Stimulated activated CD4-positive, alpha-beta T cell treated with anti-CD3 and anti-CD28 coated beads, Interleukin-12 subunit alpha, Interleukin-12 subunit beta, amount 100 ng/mL, for 48 hours (primary cell): ENCODE measurements around the gene DUS2.
"Not testable (repeated sequence)": the region's sequence is repeated elsewhere in the genome, so short reads cannot be mapped to it uniquely, and the experiment has no call there.

Source experiments
- DNase-seq, 3 donors: peaks; one replicate each; pipeline ENCODE4 v3.0.0-alpha.2; 2020; ENCODE audit warnings: low read depth in 2 of 3, low spot score in 1 of 3

The DUS2 gene

GRCh38 chr16:68089067-68089466 lies 66.0 kb downstream of the DUS2 start:
- no peak for DNase-seq

- no peak for DNase-seq
Measured at GRCh38 chr16:68090130-68090529, 67.0 kb downstream of the DUS2 start.

- DNase-seq: no peak
Measured at GRCh38 chr16:68090533-68090932, 67.4 kb downstream of the DUS2 start.

DNA sequence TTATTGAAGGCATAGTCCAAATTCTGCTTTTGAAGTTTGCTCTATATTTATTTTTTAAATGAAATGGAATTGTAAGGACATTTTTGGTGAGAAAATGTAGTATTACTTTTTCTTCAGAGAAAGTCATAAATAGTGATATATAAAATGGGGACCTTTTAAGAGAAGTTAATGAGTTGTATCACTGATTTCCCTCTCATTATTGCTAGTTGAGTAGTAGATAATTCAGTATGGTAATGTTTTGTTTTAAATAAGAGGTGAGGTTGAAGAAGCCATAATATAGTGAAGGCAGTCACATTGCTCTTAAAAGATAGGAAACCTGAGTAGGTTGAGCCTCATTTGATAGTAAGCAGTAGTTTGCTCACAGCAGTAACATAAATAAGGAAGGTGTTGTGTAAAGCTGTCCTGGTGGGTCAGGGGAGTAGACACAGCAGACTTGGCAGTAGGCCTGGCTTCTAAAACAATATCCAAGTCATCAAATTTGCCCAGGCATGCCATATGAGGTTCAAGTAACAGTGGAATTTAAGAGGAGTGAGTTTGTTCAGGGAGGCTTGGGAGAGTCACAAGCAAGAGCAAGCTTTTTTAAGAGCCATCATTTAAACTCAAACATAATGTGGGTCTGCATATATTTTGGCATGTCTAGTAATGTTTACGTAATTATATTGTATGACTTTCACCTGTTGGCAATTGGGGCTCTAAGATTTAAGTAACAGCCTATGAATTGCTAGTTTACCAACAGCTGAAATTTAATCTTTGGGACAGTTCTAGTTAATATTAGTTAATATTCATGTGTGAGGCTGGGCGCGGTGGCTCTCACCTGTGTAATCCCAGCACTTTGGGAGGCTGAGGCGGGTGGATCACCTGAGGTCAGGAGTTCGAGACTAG lies 68.5 kb downstream of the DUS2 start:
- no peak for DNase-seq

DNA sequence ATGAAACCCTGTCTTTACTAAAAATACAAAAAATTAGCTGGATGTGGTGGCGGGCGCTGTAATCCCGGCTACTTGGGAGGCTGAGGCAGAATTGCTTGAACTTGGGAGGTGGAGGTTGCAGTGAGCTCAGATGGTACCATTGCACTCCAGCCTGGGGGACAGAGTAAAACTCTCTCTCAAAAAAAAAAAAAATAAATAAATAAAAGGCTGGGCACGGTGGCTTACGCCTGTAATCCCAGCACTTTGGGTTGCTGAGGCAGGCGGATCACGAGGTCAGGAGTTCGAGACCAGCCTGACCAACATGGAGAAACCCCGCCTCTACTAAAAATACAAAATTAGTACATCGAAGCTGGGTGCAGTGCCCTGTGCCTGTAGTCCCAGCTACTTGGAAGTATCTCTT lies 69.2 kb downstream of the DUS2 start:
- DNase-seq: not testable (repeated sequence)

GRCh38 chr16:68093816-68094613 lies 70.9 kb downstream of the DUS2 start:
- no peak for DNase-seq

GRCh38 chr16:68094614-68094934 lies 71.5 kb downstream of the DUS2 start:
- DNase-seq: no peak

DNA sequence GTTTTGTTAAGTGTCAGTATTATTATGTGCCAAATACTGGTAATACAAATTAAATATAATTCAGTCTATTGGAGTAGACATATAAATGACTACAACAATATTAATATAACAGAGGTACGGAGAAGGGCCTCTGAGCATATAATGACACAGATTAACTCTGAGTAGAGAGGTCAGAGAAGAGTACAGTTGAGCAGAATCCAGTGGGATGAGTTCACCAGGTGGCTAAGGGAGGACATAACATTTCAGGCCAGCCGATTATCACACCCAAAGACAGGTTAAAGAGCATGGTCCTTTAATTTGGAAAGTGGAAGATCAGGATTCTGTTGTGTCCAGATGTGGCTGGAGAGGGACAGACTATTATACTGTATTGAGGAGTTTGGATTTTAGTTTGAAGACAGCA lies 73.4 kb downstream of the DUS2 start:
- no peak for DNase-seq

DNA sequence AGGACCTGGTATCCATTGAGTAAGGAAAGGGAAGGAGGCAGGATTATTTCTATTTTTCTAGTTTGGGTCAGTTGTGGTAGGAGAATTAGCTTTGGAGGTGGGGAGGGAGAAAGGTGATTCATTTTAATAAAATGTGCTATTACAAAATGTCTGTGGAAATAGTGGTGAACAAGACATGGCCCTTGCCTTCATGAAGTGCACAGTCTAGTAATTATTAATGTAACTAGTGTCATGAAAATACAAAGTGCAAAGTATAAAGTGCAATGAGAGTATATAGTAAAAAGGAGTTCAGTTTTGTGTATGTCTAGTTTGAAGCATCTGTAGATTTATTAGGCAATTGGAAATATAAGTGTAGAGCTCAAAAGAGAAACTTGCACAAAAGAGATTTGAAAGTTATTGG lies 74.0 kb downstream of the DUS2 start:
- no peak for DNase-seq

GRCh38 chr16:68097895-68098294 lies 74.8 kb downstream of the DUS2 start:
- DNase-seq: no peak

GRCh38 chr16:68100488-68100887 lies 77.4 kb downstream of the DUS2 start:
- DNase-seq: no peak

DNA sequence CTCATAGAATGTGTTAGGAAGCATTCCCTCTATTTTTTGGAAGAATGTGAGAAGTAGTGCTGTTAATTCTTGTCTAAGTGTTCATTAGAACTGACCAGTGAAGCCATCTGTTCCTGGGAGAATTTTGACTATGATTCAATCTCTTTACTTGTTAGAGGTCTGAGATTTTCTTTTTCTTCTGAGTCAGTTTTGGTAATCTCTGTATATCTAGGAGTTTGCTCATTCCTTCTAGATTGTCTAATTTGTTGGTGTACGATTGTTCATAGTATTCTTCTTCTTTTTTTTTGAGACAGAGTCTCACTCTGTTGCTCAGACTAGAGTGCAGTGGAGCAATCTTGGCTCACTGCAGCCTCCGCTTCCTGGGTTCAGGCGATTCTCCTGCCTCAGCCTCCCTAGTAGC lies 82.5 kb downstream of the DUS2 start:
- no peak for DNase-seq

DNA sequence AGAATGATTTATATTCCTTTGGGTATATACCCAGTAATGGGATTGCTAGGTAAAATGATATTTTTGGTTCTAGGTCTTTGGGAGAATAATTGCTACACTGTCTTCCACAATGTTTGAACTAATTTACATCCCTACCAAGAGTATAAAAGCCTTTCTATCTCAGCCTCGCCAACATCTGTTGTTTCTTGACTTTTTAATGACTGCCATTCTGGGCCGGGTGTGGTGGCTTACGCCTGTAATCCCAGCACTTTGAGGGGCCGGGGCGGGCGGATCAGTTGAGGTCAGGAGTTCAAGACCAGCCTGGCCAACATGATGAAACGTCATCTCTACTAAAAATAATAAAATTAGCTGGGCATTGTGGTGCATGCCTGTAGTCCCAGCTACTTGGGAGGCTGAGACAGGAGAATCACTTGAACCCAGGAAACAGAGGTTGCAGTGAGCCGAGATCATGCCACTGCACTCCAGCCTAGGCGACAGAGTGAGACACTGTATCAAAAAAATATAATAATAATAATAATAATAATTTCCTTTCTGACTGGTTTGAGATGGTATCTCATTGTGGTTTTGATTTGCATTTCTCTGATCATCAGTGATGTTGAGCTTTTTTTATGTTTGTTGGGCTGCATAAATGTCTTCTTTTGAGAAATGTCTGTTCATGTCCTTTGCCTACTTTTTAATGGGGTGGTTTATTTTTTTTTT lies 84.3 kb downstream of the DUS2 start:
- DNase-seq: not testable (repeated sequence)

DNA sequence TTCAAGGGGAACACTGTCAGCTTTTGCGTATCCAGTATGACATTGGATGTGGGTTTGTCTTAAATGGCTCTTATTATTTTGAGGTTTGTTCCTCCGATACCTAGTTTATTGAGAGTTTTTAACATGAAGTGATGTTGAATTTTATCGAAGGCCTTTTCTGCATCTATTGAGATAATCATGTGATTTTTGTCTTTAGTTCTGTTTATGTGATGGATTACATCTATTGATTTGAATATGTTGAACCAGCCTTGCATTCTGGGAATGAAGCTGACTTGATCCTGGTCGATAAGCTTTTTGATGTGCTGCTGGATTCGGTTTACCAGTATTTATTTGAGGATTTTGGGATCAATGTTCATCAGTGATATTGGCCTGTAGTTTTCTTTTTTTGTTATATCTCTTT lies 86.1 kb downstream of the DUS2 start:
- DNase-seq: not testable (repeated sequence)

DNA sequence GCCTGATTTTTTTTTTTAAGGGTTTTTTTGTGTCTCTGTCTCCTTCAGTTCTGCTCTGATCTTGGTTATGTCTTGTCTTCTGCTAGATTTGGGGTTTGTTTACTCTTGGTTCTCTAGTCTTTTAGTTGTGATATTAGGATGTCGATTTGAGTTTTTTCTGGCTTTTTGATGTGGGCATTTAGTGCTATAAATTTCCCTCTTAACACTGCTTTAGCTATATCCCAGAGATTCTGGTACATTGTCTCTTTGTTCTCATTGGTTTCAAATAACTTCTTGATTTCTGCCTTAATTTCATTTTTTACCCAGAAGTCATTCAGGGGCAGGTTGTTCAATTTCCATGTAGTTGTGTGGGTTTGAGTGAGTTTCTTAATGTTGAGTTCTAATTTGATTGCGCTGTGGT lies 87.5 kb downstream of the DUS2 start:
- not testable (repeated sequence) for DNase-seq

DNA sequence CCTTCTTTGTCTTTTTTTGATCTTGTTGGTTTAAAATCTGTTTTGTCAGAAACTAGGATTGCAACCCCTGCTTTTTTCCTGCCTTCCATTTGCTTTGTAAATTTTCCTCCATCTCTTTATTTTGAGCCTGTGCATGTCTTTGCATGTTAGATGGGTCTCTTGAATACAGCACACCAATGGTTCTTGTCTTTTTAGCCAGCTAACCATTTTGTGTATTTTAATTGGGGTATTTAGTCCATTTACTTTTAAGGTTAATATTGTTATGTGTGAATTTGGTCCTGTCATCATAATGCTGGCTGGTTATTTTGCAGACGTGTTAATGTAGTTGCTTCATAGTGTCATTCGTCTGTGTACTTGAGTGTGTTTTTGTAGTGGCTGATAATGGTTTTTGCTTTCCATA lies 88.3 kb downstream of the DUS2 start:
- no peak for DNase-seq

DNA sequence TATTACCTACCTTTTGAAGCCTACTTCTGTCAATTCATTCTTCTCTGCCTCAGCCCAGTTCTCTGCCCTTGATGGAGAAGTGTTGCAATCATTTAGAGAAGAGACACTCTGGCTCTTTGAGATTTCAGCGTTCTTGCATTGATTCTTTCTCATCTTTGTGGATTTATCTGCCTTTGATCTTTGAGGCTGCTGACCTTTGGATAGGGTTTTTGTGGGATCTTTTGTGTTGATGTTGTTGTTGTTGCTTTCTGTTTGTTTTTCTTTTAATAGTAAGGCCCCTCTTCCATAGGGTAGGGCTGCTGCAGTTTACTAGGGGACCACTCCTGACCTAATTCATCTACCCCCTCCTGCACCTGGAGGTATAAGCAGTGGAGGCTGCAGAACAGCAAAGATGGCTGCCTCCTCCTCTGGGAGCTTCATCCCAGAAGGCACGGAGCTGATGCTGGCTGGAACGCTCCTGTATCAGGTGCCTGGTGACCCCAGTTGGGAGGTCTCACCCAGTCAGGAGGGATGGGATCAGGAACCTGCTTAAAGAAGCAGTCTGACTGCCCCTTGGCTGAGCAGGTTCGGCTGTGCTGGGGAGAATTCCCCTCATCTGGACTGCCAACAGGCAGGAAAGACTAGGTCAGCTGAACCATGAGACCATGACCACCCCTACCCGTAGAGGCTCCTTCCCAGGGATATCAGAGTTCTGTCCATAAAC lies 90.1 kb downstream of the DUS2 start:
- no peak for DNase-seq

DNA sequence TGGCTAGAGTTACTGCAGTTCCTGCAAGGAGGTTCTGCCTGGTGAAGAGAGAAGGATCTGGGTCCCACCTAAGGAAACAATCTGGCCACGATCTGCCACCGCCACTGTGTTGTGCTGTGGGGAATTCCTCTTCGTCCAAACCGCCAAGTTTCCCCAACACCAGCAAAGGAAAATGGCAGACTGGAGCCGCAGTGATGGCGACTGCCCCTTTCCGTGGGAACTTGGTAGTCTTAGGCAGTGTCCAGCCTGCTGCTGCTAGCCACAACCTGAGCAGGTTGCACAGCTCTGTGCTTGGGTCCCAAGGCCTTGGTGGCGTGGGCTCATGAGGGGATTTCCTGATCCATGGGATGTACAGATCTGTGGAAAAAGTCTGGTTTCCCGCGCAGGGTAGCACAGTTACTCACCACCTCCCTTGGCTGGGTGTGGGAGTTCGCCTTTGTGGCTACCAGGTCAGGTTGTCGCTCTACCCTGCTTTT lies 90.7 kb downstream of the DUS2 start:
- no peak for DNase-seq

GRCh38 chr16:68114939-68115338 lies 91.9 kb downstream of the DUS2 start:
- DNase-seq: not testable (repeated sequence)

DNA sequence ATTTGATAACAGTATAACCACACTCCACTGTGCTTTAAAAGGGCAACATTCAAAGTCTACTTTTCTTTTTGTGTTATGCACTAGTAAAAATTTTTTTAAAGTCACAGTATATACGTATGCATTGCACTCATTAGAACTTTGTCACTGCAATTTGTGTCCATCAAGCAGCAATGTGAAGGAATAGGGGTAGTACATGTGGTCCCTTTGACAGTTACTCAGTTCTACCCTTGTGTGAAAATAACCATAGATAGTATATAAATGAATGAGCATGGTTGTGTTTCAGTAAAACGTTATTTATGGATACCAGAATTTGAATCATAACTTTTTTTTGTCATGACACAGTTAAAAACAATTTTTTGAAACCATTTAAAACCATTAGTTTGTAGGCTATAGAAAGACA lies 92.8 kb downstream of the DUS2 start:
- no peak for DNase-seq

GRCh38 chr16:68116256-68116867 lies 93.3 kb downstream of the DUS2 start:
- no peak for DNase-seq
